HEK293 (cell line): ENCODE results near the gene NPHP4.

ENCODE experiments used
- YY1 ChIP-seq: fragments of 450-650 bp; formaldehyde crosslinking; IDR thresholded peaks from 2 replicates; pipeline ENCODE4 v1.5.1; 2018; ENCODE audit warnings: missing biosample characterization, missing genetic modification characterization
- ZNF114 ChIP-seq: fragments of 450-650 bp; formaldehyde crosslinking; IDR thresholded peaks from 2 replicates; pipeline ENCODE4 v1.5.0; 2017; ENCODE audit warnings: missing biosample characterization, missing genetic modification characterization
- ZNF350 ChIP-seq: fragments of 450-650 bp; formaldehyde crosslinking; IDR thresholded peaks from 2 replicates; pipeline ENCODE4 v1.5.0; 2017; ENCODE audit warnings: missing biosample characterization, mild to moderate bottlenecking, missing genetic modification characterization
- ZNF501 ChIP-seq: fragments of 450-650 bp; formaldehyde crosslinking; IDR thresholded peaks from 2 replicates; pipeline ENCODE4 v1.5.1; 2016; ENCODE audit warnings: missing biosample characterization, missing genetic modification characterization
- ZNF549 ChIP-seq: fragments of 450-650 bp; IDR thresholded peaks from 2 replicates; pipeline ENCODE4 v1.5.1; 2018; ENCODE audit warnings: missing biosample characterization, missing genetic modification characterization, mild to moderate bottlenecking, inconsistent platforms, moderate library complexity
- ZNF610 ChIP-seq: fragments of 450-650 bp; formaldehyde crosslinking; IDR thresholded peaks from 2 replicates; pipeline ENCODE4 v1.5.1; 2016; ENCODE audit warnings: missing biosample characterization, missing genetic modification characterization, borderline replicate concordance
- ZSCAN18 ChIP-seq: fragments of 450-650 bp; formaldehyde crosslinking; IDR thresholded peaks from 2 replicates; pipeline ENCODE4 v1.5.1; 2016; ENCODE audit warnings: missing biosample characterization, missing genetic modification characterization
- TF ChIP-seq, protein P1 (sequence below): fragments of 450-650 bp; formaldehyde crosslinking; IDR thresholded peaks from 2 replicates; pipeline ENCODE4 v1.5.1; 2016; ENCODE audit warnings: missing biosample characterization, missing genetic modification characterization
- TF ChIP-seq, protein P2 (sequence below): fragments of 450-650 bp; IDR thresholded peaks from 2 replicates; pipeline ENCODE4 v1.5.1; 2018; ENCODE audit warnings: missing biosample characterization, mild to moderate bottlenecking, missing genetic modification characterization
- TF ChIP-seq, protein P3 (sequence below): fragments of 450-650 bp; formaldehyde crosslinking; IDR thresholded peaks from 2 replicates; pipeline ENCODE4 v1.5.1; 2016; ENCODE audit warnings: missing biosample characterization, missing genetic modification characterization

DNA sequence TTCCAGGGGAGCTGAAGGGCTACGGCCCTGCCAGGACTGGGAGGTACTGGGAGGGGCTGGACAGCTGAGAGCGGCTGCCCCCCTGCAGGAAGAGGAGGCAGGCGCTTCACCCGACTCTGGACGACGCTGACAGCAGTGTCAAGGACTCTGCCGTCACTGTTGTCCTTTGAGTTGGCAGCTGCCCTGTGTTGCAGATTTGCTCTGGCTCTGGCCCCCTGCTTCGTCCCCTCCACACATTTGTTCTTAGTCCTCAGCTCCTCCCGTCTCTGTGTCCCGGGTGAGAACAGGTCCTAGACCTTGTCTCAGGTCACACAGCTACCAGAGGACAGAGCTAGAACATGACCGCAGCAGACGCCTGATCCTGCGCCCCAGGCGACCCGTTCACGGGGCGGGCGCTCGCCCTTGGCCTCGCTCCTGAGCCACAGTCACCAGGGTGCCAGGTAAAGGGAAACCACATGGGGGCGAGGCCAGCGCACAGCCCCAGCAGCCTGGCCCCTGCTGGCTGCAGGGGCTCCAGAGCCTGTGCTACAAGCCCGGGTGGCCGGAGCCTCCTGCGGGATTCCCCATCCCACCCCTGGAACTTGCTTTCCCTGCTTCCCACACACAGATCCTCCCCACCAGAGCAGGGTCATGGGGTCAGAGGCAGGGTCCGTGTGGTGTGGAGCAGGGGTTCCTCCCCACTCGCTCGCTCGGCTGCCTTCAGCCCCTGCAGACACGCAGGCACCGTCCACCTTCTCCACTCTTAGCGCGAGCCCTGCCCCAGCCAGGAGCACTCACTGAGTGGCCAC, 10.7 kb upstream of the NPHP4 start:
- TF ChIP-seq ZNF114 (tag by site-specific recombination) = no peak
- no peak for TF ChIP-seq ZNF350
- TF ChIP-seq, protein P1, sequence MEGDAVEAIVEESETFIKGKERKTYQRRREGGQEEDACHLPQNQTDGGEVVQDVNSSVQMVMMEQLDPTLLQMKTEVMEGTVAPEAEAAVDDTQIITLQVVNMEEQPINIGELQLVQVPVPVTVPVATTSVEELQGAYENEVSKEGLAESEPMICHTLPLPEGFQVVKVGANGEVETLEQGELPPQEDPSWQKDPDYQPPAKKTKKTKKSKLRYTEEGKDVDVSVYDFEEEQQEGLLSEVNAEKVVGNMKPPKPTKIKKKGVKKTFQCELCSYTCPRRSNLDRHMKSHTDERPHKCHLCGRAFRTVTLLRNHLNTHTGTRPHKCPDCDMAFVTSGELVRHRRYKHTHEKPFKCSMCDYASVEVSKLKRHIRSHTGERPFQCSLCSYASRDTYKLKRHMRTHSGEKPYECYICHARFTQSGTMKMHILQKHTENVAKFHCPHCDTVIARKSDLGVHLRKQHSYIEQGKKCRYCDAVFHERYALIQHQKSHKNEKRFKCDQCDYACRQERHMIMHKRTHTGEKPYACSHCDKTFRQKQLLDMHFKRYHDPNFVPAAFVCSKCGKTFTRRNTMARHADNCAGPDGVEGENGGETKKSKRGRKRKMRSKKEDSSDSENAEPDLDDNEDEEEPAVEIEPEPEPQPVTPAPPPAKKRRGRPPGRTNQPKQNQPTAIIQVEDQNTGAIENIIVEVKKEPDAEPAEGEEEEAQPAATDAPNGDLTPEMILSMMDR (tag by site-specific recombination) = peak; percentile 29; the same call in 1 of the 2 replicates
- TF ChIP-seq ZSCAN18 (tag by site-specific recombination) = no peak
- TF ChIP-seq, protein P2, sequence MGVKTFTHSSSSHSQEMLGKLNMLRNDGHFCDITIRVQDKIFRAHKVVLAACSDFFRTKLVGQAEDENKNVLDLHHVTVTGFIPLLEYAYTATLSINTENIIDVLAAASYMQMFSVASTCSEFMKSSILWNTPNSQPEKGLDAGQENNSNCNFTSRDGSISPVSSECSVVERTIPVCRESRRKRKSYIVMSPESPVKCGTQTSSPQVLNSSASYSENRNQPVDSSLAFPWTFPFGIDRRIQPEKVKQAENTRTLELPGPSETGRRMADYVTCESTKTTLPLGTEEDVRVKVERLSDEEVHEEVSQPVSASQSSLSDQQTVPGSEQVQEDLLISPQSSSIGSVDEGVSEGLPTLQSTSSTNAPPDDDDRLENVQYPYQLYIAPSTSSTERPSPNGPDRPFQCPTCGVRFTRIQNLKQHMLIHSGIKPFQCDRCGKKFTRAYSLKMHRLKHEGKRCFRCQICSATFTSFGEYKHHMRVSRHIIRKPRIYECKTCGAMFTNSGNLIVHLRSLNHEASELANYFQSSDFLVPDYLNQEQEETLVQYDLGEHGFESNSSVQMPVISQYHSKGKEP (tag by site-specific recombination) = no peak
- TF ChIP-seq YY1 (tag by site-specific recombination) = no peak
- TF ChIP-seq, protein P3, sequence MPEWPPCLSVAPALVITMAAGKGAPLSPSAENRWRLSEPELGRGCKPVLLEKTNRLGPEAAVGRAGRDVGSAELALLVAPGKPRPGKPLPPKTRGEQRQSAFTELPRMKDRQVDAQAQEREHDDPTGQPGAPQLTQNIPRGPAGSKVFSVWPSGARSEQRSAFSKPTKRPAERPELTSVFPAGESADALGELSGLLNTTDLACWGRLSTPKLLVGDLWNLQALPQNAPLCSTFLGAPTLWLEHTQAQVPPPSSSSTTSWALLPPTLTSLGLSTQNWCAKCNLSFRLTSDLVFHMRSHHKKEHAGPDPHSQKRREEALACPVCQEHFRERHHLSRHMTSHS (tag by site-specific recombination) = no peak
- TF ChIP-seq ZNF610 (tag by site-specific recombination) = no peak
- TF ChIP-seq ZNF549 = no peak
- TF ChIP-seq ZNF501 = no peak
